ENCODE results near the gene ABCC4.

DNA sequence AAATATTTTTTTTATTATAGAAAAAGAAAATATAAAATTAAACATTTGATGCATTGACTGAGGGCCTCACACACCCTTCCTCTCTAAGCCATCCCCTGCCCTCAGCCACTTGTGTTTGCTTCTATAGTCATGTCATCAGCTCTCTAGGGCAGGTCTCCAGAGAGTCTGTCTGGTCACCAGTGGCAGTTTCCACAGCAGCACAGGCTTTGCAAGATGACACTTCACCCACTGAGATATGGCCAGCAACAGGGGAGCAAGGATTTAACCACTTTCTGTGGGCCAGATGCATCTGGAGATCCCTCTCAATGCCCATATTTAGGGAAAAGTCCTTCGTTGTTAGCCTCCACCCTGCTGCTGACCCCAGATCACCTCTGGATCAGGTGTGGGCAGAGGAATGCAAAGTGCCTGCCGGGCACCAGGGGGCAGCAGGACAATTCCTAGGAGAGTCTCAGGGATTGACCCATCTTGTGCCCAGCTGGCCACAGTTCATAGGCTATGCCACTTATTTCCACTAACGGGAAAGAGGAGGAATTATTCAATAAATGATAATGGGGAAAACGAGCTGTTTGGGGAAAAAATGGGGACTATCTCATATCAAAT, 4.8 kb downstream of the ABCC4 start:
- TF ChIP-seq, protein P1, sequence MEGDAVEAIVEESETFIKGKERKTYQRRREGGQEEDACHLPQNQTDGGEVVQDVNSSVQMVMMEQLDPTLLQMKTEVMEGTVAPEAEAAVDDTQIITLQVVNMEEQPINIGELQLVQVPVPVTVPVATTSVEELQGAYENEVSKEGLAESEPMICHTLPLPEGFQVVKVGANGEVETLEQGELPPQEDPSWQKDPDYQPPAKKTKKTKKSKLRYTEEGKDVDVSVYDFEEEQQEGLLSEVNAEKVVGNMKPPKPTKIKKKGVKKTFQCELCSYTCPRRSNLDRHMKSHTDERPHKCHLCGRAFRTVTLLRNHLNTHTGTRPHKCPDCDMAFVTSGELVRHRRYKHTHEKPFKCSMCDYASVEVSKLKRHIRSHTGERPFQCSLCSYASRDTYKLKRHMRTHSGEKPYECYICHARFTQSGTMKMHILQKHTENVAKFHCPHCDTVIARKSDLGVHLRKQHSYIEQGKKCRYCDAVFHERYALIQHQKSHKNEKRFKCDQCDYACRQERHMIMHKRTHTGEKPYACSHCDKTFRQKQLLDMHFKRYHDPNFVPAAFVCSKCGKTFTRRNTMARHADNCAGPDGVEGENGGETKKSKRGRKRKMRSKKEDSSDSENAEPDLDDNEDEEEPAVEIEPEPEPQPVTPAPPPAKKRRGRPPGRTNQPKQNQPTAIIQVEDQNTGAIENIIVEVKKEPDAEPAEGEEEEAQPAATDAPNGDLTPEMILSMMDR (IDR thresholded peaks at IDR 0.05; ENCODE audit: poor library complexity) = peak; percentile 46
- TF ChIP-seq EZH2 (IDR thresholded peaks at IDR 0.05; ENCODE audit: borderline replicate concordance) = no peak
- TF ChIP-seq EZH2phosphoT487 (IDR thresholded peaks at IDR 0.05; ENCODE audit: low read depth, severe bottlenecking, unreplicated experiment) = no peak

Data from hepatocyte (in vitro differentiated cells).